ENCODE results near the gene TOR4A. TPM values are rescaled to one million over a fixed set of nuclear protein-coding genes. Genes with fewer than 3 reads are reported as not detected.

TOR4A gene
- total and polyA plus RNA-seq, 2 donors (not counting 1 experiment from before 2014, with no cell fraction given) = 8.3 to 15.3 TPM

- CTCF ChIA-PET = interaction anchor here (1.1 to 1.5 kb wide), 3 partner anchors 19 to 233 kb away, joined by 3 to 5 read pairs (median 4); no protein-coding TSS in a partner anchor
- ATAC-seq (ENCODE audit: low read depth) = peak; percentile 85
- Histone ChIP-seq H3K36me3 (replicated peaks in 1 of 2; ENCODE audit: control extremely low read depth in 1 of 2, control insufficient read depth in 1 of 2, extremely low read depth in 1 of 2, insufficient read depth in 2 of 2, low read length in 1 of 2) (peaks cover 0 to 31% of the 10 kb centered on the region in 2 experiments), H3K4me3 (ENCODE audit: control extremely low read depth in 1 of 5, extremely low read depth in 1 of 5, insufficient read depth in 1 of 5, low read depth in 2 of 5, low read length in 4 of 5) (peak overlapping the region in 3 of 5 experiments; percentile 33 to 50 (median 50)), H3K9me3 (ENCODE audit: control extremely low read depth in 1 of 3, control insufficient read depth in 2 of 3, insufficient read depth in 1 of 3, low read length in 2 of 3) (no peaks in the 10 kb centered on the region), H3K27ac (ENCODE audit: low read length in 2 of 2) (peak overlapping the region in 1 of 2 donors; percentile 48), H3K79me2 (ENCODE audit: control insufficient read depth, insufficient read depth, low read length) (peaks cover 29% of the 10 kb centered on the region), H3K9ac (ENCODE audit: low read length) (peak overlapping the region; percentile 53), H2AFZ (ENCODE audit: insufficient read depth, low read depth, low read length, poor library complexity, severe bottlenecking) (no peak overlapping the region), H3K27me3 (replicated peaks in 1 of 4; ENCODE audit: control extremely low read depth in 1 of 4, control insufficient read depth in 3 of 4, insufficient read depth in 4 of 4, low read length in 3 of 4) (no peaks in the 10 kb centered on the region), H3K4me2 (replicated peaks; ENCODE audit: low read depth, low read length, poor library complexity, severe bottlenecking) (peak overlapping the region; percentile 64), H3K4me1 (ENCODE audit: control insufficient read depth in 2 of 2, insufficient read depth in 2 of 2, low read length in 2 of 2) (peaks cover 11 to 48% of the 10 kb centered on the region in 2 donors), H4K20me1 (ENCODE audit: control insufficient read depth, insufficient read depth, low read length, poor library complexity, severe bottlenecking) (peaks cover 33% of the 10 kb centered on the region)
- H3K27me3 Mint-ChIP-seq = no peaks in the 10 kb centered on the region
- H3K4me3 Mint-ChIP-seq = peak overlapping the region; percentile 69
- POLR2A ChIA-PET = interaction anchor here (0.6 to 1.8 kb wide), 6 partner anchors 9 to 229 kb away, joined by 3 to 11 read pairs (median 4); partner anchors contain the start of genes TOR4A and TUBB4B
- H3K27ac Mint-ChIP-seq = peak overlapping the region; percentile 78
- TF ChIP-seq CTCF (IDR thresholded peaks at IDR 0.05) (no peak), EZH2 (IDR thresholded peaks at IDR 0.05; ENCODE audit: borderline replicate concordance, insufficient read depth, low read depth, low read length, poor library complexity, severe bottlenecking) (no peak)
- DNase-seq = peak; percentile 64
- no peaks in the 10 kb centered on the region for H3K9me3 Mint-ChIP-seq (ENCODE audit: insufficient read depth)
- 36% methylated on average over 6 of the region's 6 CpGs for WGBS (ENCODE audit: insufficient coverage)
- intact Hi-C loops (cut with micrococcal nuclease) = loop anchor here (2.0 kb wide), 1 partner anchor 13 kb away; the partner anchor contains the start of gene NELFB
- H3K4me1 Mint-ChIP-seq = peaks cover 29% of the 10 kb centered on the region
Measured at GRCh38 chr9:137267933-137268355, 9.6 kb upstream of the TOR4A start.

Measured in B cell (primary cell).